ENCODE results near the gene MYO18B.

The MYO18B gene

GRCh38 chr22:25959818-25960774, 218.1 kb downstream of the MYO18B start:
- DNase-seq (ENCODE audit: low read depth, low spot score), result no peak
- H3K4me3 ChIP-seq (ENCODE audit: low read depth, low read length), result no peak overlapping the region
- no peak for TF ChIP-seq CTCF (IDR thresholded peaks at IDR 0.05; ENCODE audit: low read depth, low read length)
- in situ Hi-C loops (cut with HindIII; ENCODE audit: low sequenced_read_pairs), result no loop called here

- no peak for TF ChIP-seq CTCF (IDR thresholded peaks at IDR 0.05; ENCODE audit: low read depth, low read length)
- DNase-seq (ENCODE audit: low read depth, low spot score), result no peak
- H3K4me3 ChIP-seq (ENCODE audit: low read depth, low read length), result no peak overlapping the region
- in situ Hi-C loops (cut with HindIII; ENCODE audit: low sequenced_read_pairs), result no loop called here
Measured at GRCh38 chr22:25961699-25962098, 219.7 kb downstream of the MYO18B start.

GRCh38 chr22:25962711-25963110, 220.7 kb downstream of the MYO18B start:
- DNase-seq (ENCODE audit: low read depth, low spot score), result no peak
- no peak overlapping the region for H3K4me3 ChIP-seq (ENCODE audit: low read depth, low read length)
- no peak for TF ChIP-seq CTCF (IDR thresholded peaks at IDR 0.05; ENCODE audit: low read depth, low read length)
- in situ Hi-C loops (cut with HindIII; ENCODE audit: low sequenced_read_pairs), result no loop called here

GRCh38 chr22:25964961-25965730, 223.2 kb downstream of the MYO18B start:
- H3K4me3 ChIP-seq (ENCODE audit: low read depth, low read length), result no peak overlapping the region
- no peak for DNase-seq (ENCODE audit: low read depth, low spot score)
- no peak for TF ChIP-seq CTCF (IDR thresholded peaks at IDR 0.05; ENCODE audit: low read depth, low read length)
- in situ Hi-C loops (cut with HindIII; ENCODE audit: low sequenced_read_pairs), result no loop called here

GRCh38 chr22:25966448-25966913, 224.5 kb downstream of the MYO18B start:
- DNase-seq (ENCODE audit: low read depth, low spot score), result no peak
- H3K4me3 ChIP-seq (ENCODE audit: low read depth, low read length), result no peak overlapping the region
- TF ChIP-seq CTCF (IDR thresholded peaks at IDR 0.05; ENCODE audit: low read depth, low read length), result no peak
- in situ Hi-C loops (cut with HindIII; ENCODE audit: low sequenced_read_pairs), result no loop called here

- no peak for DNase-seq (ENCODE audit: low read depth, low spot score)
- H3K4me3 ChIP-seq (ENCODE audit: low read depth, low read length), result no peak overlapping the region
- in situ Hi-C loops (cut with HindIII; ENCODE audit: low sequenced_read_pairs), result no loop called here
- no peak for TF ChIP-seq CTCF (IDR thresholded peaks at IDR 0.05; ENCODE audit: low read depth, low read length)
Measured at GRCh38 chr22:25969286-25969685, 227.3 kb downstream of the MYO18B start.

Data from astrocyte of the spinal cord (primary cell).